ENCODE data around the gene MMP11. TPM values are rescaled to one million over a fixed set of nuclear protein-coding genes. Genes with fewer than 3 reads are reported as not detected.

MMP11 gene
- total RNA-seq, 1 donor from 2014 or later: 1.9 TPM

DNA sequence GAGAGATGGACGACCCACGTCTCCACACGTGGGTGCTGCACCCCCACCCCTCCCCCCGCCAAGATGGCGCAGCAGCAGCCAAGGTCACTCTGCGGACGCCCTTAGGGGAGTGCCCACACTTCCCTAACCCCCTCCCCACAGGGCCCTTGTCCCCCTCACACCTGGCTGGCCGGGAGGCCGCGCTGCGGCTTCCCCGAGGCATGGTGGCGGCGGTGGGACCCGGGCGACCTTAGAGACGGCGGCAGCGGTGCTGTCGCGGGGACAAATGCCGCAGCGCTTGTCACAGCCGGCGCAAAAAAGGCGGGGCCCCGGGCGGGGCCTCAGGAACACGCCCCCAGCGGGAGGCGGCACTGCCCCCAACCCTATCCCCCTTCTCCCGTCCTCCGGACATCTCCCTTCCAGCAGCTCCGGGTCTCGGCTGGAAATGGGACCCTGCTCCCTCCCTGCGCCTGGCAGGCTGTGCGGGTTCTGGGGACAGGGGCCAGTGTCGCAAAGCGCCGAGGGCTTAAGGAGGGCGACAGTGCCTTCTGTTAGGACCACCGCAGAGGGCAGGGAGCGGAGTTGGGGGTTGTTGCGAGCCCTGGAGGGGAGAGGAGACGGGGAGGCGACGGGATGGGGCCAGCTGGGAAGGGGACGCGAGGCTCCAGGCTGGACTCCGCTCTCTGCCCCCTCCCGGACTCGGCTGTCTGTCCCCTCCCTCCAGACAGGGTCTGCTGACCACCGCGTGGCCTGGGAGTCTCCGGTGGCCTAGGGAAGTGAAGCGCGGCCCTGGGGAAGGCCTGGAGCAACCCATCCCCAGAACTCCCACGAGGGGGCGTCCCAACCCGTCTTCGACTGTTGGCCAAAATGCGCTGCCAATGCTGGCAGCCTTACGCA is 4.7 kb upstream of the MMP11 start, which contains the start of gene CHCHD10:
CHCHD10 (minus strand) TSS at position 300 of the 876 bp plus-strand sequence; CDS start at position 202, 98 bp downstream.
- Histone ChIP-seq H3K4me3 (peak within 1 kb of the TSS; percentile 81), H3K9me3 (no peaks in the 10 kb centered on the region), H3K4me1 (peaks cover 28% of the 10 kb centered on the region), H3K36me3 (no peaks in the 10 kb centered on the region), H3K27ac (peak within 1 kb of the TSS; percentile 83), H3K27me3 (no peaks in the 10 kb centered on the region)
- peak; percentile 84 for ATAC-seq
- TF ChIP-seq, protein P1, sequence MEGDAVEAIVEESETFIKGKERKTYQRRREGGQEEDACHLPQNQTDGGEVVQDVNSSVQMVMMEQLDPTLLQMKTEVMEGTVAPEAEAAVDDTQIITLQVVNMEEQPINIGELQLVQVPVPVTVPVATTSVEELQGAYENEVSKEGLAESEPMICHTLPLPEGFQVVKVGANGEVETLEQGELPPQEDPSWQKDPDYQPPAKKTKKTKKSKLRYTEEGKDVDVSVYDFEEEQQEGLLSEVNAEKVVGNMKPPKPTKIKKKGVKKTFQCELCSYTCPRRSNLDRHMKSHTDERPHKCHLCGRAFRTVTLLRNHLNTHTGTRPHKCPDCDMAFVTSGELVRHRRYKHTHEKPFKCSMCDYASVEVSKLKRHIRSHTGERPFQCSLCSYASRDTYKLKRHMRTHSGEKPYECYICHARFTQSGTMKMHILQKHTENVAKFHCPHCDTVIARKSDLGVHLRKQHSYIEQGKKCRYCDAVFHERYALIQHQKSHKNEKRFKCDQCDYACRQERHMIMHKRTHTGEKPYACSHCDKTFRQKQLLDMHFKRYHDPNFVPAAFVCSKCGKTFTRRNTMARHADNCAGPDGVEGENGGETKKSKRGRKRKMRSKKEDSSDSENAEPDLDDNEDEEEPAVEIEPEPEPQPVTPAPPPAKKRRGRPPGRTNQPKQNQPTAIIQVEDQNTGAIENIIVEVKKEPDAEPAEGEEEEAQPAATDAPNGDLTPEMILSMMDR (IDR thresholded peaks at IDR 0.05): peak; percentile 75
- intact Hi-C loops (cut with DNase I): no loop called here
- DNase-seq: peak; percentile 92

DNA sequence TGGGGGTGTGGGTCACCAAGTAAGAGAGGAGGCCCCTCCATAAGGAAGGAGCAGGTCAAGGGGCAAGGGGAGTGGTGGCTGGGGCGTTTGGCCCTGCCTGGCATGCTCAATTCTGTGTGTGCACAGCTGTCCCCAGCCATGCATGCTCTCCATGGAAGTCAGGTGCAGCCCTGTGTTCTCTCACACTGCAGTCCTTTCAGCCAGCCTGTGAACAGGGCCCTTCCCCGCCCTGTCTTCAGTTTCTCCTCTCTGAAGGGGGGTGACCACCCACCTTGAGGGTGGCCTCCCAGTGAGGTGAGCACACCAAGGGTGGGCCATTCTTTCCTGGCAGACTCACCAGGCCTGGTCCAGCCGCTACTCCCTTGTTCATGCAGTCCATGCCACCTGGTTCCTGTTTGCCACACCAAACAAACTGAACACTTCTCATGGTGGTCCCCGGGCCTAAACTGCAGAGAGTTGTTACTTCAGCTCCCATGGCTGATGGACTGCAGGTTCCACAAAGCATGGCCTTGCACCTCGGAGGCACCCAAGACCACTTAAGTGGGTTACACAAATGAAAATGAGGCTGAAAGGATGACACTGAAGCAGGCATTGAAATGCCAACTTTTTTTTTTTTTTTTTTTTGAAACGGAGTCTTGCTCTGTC is 3.2 kb upstream of the MMP11 start:
- no peaks in the 10 kb centered on the region for H3K36me3 ChIP-seq
- intact Hi-C loops (cut with DNase I): no loop called here
- H3K4me3 ChIP-seq: no peak overlapping the region
- no peak overlapping the region for H3K27ac ChIP-seq
- TF ChIP-seq, protein P1 (IDR thresholded peaks at IDR 0.05): no peak
- peaks cover 25% of the 10 kb centered on the region for H3K4me1 ChIP-seq
- no peaks in the 10 kb centered on the region for H3K27me3 ChIP-seq
- no peak for ATAC-seq
- DNase-seq: no peak
- no peaks in the 10 kb centered on the region for H3K9me3 ChIP-seq

DNA sequence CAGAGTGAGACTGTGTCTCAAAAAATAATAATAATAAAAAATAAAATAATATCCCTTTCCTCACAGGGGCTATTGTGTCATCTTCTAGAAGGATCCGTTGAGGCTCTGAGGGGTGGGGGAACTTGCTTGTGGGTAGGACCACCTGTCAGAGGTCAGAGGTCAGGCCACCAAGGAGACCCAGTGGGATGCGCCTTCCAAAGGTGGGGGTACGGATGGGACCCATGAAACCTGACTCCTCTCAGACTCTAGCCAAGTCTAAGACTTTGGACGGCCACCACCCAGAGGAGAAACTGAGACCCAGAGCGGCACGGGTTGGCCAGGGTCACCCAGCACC is 367 bp upstream of the MMP11 start:
- H3K9me3 ChIP-seq: no peaks in the 10 kb centered on the region
- H3K4me3 ChIP-seq: peak overlapping the region; percentile 50
- intact Hi-C loops (cut with DNase I): loop anchor here (10.0 kb wide), 1 partner anchor 73 kb away; no protein-coding TSS in a partner anchor
- ATAC-seq: no peak
- H3K4me1 ChIP-seq: peaks cover 20% of the 10 kb centered on the region
- TF ChIP-seq, protein P1 (IDR thresholded peaks at IDR 0.05): no peak
- no peaks in the 10 kb centered on the region for H3K27me3 ChIP-seq
- no peak overlapping the region for H3K27ac ChIP-seq
- DNase-seq: no peak
- H3K36me3 ChIP-seq: no peaks in the 10 kb centered on the region

DNA sequence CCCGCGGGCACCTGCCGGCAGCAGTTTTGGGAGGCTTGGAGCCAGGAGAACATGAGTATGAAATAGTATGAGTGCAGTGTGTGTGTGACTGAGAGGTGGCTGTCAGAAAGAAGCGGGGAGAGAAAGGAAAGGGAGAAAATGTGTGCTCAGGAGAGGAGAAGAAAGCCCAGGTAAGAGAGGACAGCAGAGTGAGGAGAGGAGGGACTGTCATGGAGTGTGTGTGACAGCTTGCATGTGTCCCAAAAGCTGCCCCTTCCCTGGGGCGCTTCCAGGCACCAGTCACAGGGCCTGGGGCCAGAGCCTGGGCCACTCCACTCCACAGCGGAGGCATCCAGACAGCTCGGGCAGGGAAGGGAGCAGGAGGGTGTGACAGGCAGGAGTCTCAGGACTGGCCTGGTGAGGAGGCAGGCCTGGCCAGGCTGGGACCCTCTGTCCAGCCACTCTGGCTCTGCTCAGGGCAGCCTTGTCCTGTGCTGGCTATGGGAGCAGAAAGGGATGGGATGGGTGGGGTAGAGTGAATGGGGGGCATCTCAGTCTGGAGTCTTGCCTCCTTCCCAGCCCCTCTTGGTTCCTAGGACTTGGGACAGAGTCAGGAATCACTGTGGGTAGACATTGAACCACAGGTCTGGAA is 949 bp downstream of the MMP11 start:
- peak overlapping the region; percentile 50 for H3K4me3 ChIP-seq
- TF ChIP-seq, protein P1 (IDR thresholded peaks at IDR 0.05): no peak
- no peaks in the 10 kb centered on the region for H3K9me3 ChIP-seq
- H3K4me1 ChIP-seq: peaks cover 13% of the 10 kb centered on the region
- no peak for DNase-seq
- no peak for ATAC-seq
- intact Hi-C loops (cut with DNase I): loop anchor here (10.0 kb wide), 1 partner anchor 71 kb away; no protein-coding TSS in a partner anchor
- no peak overlapping the region for H3K27ac ChIP-seq
- no peaks in the 10 kb centered on the region for H3K36me3 ChIP-seq
- no peaks in the 10 kb centered on the region for H3K27me3 ChIP-seq

DNA sequence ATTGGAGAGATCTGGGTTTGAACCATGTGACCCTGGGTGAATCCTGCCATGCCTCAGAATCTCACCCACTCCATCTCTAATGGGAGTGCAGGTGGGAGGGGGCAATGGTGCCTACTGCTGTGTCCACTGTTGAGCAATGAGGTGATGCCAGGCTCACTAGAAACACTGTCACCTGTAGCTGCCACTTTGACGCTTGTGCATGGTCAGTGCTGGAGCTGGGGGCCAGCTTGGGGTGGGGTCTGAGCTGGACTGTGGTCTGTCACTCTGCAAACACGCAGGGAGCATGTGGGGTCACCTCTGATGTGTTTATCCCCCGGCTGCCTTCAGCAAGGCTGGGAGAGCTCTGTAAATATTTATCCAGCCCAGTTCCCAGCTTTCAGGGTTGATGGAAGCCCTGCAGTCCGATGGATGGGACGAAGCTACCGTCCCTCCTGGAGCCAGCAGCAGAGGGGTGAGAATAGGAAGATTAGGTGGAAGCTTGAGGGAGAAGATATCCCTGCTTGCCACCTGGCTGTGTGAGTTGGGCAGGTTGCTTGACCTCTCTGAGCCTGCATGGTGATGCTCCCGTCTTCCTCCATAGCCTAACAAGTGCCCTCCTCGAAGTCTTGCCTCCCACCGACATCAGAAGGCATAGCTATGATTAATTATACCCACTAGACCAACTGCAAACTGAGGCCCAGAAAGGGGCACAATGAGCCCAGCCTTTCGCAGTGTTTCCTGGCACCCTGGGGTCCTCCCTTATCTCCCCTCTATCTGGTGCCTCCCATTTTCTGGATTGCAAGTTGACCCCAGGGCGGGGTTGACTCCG is 1.7 kb downstream of the MMP11 start:
- TF ChIP-seq, protein P1 (IDR thresholded peaks at IDR 0.05): no peak
- H3K36me3 ChIP-seq: no peaks in the 10 kb centered on the region
- H3K27ac ChIP-seq: no peak overlapping the region
- no peaks in the 10 kb centered on the region for H3K27me3 ChIP-seq
- H3K4me1 ChIP-seq: peaks cover 9% of the 10 kb centered on the region
- H3K4me3 ChIP-seq: no peak overlapping the region
- DNase-seq (no peak), ATAC-seq (no peak)
- intact Hi-C loops (cut with DNase I): loop anchor here (10.0 kb wide), 1 partner anchor 70 kb away; no protein-coding TSS in a partner anchor
- H3K9me3 ChIP-seq: no peaks in the 10 kb centered on the region

All from upper lobe of right lung (tissue), 1 donor.